HG03558 (cell line): ENCODE measurements around the gene GRM8.

ENCODE experiments used
- ATAC-seq: cut with Tn5 transposase; IDR thresholded peaks from one replicate; pipeline ENCODE4 v1.9.1; 2021; ENCODE audit warnings: moderate number of reproducible peaks; ENCODE audit not compliant: unreplicated experiment; ENCODE audit errors: extremely low read depth

Gene GRM8

DNA sequence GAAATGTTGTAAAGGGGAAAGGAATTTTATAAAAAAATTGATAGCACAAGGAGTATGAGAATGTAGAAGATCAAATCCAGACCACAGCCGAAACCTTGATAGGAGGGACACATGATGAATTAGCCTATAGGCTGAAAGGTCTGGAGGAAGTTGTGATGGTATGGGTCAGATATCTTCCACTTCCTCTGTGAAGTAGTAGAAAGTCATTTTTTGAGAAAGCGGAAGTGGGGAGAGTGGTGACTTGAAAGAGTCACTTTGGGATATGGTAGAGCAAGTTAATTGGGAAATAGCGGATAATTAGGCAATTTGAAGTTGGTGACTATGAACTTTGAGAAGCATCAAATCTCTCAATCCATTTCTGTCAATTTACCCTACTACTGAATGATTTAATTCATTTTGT lies 99.4 kb downstream of the GRM8 start:
- ATAC-seq = no peak

- ATAC-seq = no peak
These were observed 100.3 kb downstream of the GRM8 start for GRCh38 chr7:127152423-127152822.

- ATAC-seq = no peak
These were observed 101.4 kb downstream of the GRM8 start for GRCh38 chr7:127151379-127151778.

DNA sequence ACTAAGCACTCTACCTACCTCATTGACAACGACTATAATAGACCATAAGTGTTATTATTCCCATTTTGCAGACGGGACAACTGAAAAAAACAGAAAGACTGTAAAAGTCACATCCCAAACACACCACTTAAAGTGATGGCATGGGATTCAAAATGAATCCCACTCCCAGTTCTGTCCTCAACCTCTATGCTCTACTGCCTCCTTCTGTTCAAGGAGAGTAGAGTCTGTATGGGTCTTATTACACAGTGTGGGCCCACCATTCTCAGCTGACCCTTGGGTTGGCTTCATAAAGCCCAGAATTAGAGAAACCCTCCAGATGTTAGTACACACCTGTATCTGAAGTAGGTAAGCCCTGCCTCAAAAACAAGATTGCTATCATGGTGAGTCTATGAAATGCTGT lies 102.2 kb downstream of the GRM8 start:
- no peak for ATAC-seq

GRCh38 chr7:127146746-127147536 lies 105.8 kb downstream of the GRM8 start:
- no peak for ATAC-seq

DNA sequence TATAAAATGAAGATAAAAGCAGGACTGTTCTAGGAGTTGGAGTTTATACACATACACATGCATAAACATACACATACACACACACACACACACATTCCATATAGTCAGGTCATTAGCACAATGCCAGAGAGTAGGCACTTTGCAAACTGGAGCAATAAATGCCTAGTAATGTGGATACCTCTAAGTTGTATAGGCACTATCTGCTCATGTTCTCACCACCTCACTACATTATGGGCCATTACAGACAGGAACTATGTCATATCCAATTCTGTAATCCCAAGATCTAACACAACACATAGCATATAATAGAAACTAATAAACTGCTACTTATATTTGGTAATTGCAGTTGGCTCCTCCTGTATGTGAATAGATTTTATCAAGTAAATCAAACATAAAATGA lies 115.6 kb downstream of the GRM8 start:
- no peak for ATAC-seq

- no peak for ATAC-seq
These were observed 116.8 kb downstream of the GRM8 start for GRCh38 chr7:127135871-127136485.

DNA sequence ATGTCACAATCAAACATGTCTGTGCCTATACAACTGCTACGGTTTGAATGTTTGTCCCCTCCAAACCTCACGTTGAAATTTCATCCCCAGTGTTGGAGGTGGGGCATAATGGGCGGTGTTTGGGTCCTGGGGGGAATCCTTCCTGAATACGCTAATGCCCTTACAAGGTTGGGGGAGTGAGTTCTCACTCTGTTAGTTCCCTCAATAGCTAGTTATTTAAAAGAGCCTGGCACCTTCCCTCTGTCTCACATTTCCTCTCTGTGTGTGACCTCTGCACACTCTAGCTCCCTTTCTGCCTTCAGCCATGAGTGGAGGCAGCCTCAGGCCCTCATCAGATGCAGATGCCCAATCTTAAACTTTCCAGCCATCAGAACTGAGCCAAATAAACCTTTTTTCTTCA lies 129.5 kb downstream of the GRM8 start:
- no peak for ATAC-seq

GRCh38 chr7:127119517-127119916 lies 133.2 kb downstream of the GRM8 start:
- ATAC-seq = no peak

DNA sequence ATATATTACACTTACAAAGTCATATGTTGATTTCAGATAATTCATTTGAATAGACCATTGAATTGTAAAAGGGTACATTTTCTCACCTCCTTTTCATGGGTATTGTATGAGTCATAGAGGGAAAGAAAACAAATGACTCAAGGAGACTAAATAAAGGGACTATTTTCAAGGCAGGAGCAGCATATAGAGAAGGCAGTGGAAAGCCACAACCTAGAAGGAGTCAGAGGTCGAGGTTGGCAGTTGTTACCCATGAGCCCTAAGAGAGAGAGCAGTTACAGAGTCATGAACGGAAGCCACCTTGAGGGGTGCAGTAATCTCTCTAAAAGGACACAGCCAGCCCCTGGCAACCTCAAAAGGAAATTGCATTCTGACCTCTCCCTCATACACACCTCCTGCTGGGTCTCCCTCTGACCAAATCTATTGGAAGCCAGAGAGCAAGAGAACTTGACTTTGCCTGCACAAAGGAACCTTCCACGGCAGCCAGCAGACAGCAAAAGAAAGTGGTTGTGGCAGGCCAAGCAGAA lies 137.9 kb downstream of the GRM8 start:
- ATAC-seq = no peak

DNA sequence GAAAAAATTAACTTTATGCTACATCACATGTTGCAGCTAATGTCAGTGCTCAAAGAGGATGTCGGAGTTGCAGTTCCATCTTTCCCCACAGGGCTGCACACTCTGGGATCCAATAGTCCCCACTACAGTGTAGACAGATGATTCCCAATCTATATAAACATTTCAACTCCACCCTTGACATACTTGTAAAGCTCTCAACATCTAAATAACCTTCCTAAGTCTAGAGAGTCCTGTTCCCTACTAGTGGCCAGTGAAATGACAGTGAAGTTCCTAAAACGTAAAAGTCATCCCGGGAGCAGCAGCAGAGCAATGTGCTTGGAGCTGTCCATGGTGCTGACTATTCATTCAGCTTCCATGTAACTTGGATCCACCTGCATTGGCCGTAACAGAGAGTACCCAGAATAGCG lies 145.1 kb downstream of the GRM8 start:
- no peak for ATAC-seq

DNA sequence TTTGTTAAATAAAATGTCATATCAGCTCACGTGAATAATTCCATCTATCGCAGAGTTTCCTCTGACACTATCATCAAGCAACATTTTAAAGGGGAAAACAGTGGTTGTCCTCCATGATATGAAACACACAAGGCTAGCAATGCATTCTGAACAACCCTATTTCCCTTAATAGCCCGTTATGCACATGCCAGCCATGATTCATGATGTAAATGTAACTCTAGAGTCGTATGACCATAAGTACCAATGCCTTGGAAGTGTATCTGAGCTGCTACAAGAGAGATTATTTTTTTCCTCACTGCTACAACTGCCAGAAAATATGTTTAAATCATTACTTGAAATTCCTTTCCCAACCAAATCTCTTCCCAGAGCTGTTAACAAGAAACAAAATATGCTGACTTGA lies 159.4 kb downstream of the GRM8 start:
- ATAC-seq = no peak

DNA sequence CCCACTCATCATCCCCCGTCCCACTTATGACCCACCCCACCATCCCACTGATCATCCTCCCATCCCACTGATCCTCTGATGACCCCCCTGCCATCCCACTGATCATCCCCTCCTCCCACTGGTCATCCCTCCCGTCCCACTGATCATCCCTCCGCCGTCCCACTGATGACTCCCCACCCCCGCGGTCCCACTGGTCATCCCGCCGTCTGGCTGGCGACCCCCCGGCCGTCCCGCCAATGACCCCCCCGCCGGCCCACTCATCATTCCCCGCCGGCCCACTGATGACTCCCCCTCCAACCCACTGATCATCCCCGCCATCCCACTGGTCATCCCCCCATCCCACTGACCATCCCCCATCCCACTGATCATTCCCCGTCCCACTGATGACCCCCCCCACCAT lies 161.1 kb downstream of the GRM8 start:
- no peak for ATAC-seq

- ATAC-seq = no peak
These were observed 163.6 kb downstream of the GRM8 start for GRCh38 chr7:127089146-127089545.

DNA sequence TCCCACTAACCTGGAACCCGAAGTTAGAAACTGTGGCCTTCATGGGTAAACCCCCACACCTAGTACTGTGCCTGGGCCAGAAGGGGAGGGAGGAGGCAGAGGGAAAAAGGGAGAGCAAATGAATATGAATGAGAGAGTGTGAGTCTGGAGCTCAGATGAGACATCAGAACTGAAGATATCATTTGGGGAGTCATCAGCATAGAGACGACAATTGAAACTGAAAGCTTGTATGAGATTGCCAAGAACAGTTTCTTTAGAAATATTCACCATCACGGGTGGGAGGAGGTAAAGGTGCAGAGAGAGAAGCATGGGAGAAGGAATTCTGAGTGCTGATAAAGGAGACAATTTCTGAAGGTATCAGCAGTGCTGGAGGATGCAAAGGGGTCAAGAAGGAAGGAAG lies 171.2 kb downstream of the GRM8 start:
- no peak for ATAC-seq

DNA sequence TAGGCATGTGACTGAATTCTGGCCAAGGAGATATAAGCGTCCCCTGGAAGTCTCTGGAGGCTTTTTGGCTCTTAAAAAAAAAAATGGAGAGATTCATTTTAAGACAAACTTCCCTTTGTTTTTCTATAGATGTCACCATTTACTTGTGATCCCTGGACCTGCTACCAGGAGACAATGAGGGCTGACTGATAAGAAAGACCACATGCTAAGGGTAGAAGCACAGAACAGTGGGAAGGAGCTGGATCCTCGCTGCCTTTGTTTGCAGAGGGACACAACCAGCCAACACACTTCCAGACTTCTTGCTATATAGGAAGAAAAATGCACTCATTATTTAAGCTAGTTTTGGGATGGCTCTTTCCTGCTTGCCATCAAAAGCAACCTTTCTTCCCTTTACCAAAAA lies 172.2 kb downstream of the GRM8 start:
- no peak for ATAC-seq

DNA sequence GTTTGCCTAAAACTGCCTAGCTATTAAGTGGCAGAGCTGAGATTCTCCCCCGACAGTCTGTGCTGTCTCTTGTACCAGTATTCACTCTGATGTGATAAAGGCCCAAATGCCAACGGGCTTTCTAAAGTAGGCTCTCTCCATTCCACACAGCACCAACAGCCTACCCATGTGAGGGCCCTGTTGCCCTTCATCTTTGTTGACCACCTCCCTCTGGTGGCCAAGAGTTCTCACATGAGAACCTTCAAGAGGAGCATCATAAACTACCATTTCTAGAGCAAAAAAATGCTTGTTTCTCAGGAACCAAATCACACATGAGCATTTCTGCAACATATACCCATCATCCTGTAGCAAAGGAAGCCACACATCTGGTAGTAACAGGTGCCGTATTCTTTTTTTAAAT lies 185.8 kb downstream of the GRM8 start:
- ATAC-seq = no peak

- no peak for ATAC-seq
These were observed 193.3 kb downstream of the GRM8 start for GRCh38 chr7:127059475-127059874.

- ATAC-seq = no peak
These were observed 194.8 kb downstream of the GRM8 start for GRCh38 chr7:127057918-127058317.

DNA sequence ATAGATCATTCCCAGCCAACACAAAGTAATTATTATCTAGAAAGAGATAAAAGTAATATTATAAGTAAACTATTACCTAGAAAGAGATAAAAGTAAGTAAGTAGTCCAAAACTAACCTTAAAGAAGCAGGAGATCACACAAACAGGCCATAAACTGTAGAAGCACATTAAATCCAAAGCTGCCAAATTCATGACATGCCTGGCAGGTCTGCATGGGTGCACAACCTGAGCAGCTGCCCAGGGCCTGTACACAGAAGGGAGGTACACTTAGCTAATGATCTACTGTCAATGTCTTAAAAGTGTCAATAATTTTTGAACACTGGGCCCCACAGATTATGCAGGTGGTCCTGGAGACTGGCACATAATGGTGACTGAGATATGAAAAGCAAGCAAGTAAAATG lies 196.5 kb downstream of the GRM8 start:
- ATAC-seq = no peak

- ATAC-seq = no peak
These were observed 205.2 kb downstream of the GRM8 start for GRCh38 chr7:127047521-127047920.
